Measurements from ENCODE around the gene PIKFYVE.
"Not testable (repeated sequence)": the region's sequence is repeated elsewhere in the genome, so short reads cannot be mapped to it uniquely, and the experiment has no call there.

DNA sequence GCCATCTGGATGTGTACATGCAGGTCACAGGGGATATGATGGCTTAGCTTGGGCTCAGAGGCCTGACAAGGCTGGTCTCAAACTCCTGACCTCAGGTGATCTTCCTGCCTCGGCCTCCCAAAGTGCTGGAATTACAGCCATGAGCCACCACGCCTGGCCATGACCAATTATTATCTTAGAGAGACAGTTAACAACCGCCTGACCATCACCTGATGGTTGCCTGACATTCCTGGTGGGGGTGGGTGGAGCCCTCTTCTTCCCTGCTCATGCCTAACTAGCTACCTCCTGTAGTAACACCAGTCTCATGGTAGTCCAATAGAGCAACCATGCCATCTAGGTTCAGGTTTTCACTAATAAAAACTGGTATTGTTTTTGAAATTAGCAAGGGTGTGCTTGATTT, 44.2 kb upstream of the PIKFYVE start:
- not testable (repeated sequence) for TF ChIP-seq ZNF146 (tag by site-specific recombination; IDR thresholded peaks at IDR 0.05); ZNF670 (tag by site-specific recombination; IDR thresholded peaks at IDR 0.05; ENCODE audit: low read depth); ZNF76 (tag by site-specific recombination; IDR thresholded peaks at IDR 0.05; ENCODE audit: borderline replicate concordance, low read depth); ZNF623 (tag by site-specific recombination; IDR thresholded peaks at IDR 0.05); ZNF707 (tag by site-specific recombination; IDR thresholded peaks at IDR 0.05); ZNF274 (IDR thresholded peaks at IDR 0.05; ENCODE audit: low read length); ZNF274 (tag by site-specific recombination; IDR thresholded peaks at IDR 0.05; ENCODE audit: borderline replicate concordance); HOXD13 (CRISPR knock-in tag; IDR thresholded peaks at IDR 0.05; ENCODE audit: borderline replicate concordance); SP2 (tag by site-specific recombination; IDR thresholded peaks at IDR 0.05)
- TF ChIP-seq, protein P1, sequence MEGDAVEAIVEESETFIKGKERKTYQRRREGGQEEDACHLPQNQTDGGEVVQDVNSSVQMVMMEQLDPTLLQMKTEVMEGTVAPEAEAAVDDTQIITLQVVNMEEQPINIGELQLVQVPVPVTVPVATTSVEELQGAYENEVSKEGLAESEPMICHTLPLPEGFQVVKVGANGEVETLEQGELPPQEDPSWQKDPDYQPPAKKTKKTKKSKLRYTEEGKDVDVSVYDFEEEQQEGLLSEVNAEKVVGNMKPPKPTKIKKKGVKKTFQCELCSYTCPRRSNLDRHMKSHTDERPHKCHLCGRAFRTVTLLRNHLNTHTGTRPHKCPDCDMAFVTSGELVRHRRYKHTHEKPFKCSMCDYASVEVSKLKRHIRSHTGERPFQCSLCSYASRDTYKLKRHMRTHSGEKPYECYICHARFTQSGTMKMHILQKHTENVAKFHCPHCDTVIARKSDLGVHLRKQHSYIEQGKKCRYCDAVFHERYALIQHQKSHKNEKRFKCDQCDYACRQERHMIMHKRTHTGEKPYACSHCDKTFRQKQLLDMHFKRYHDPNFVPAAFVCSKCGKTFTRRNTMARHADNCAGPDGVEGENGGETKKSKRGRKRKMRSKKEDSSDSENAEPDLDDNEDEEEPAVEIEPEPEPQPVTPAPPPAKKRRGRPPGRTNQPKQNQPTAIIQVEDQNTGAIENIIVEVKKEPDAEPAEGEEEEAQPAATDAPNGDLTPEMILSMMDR (tag by site-specific recombination; IDR thresholded peaks at IDR 0.05), result not testable (repeated sequence)
- TF ChIP-seq, protein P2, sequence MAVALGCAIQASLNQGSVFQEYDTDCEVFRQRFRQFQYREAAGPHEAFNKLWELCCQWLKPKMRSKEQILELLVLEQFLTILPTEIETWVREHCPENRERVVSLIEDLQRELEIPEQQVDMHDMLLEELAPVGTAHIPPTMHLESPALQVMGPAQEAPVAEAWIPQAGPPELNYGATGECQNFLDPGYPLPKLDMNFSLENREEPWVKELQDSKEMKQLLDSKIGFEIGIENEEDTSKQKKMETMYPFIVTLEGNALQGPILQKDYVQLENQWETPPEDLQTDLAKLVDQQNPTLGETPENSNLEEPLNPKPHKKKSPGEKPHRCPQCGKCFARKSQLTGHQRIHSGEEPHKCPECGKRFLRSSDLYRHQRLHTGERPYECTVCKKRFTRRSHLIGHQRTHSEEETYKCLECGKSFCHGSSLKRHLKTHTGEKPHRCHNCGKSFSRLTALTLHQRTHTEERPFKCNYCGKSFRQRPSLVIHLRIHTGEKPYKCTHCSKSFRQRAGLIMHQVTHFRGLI (tag by site-specific recombination; IDR thresholded peaks at IDR 0.05), result not testable (repeated sequence)
- TF ChIP-seq, protein P3, sequence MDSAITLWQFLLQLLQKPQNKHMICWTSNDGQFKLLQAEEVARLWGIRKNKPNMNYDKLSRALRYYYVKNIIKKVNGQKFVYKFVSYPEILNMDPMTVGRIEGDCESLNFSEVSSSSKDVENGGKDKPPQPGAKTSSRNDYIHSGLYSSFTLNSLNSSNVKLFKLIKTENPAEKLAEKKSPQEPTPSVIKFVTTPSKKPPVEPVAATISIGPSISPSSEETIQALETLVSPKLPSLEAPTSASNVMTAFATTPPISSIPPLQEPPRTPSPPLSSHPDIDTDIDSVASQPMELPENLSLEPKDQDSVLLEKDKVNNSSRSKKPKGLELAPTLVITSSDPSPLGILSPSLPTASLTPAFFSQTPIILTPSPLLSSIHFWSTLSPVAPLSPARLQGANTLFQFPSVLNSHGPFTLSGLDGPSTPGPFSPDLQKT (IDR thresholded peaks at IDR 0.05; ENCODE audit: borderline replicate concordance, low read depth, low read length), result not testable (repeated sequence)
- TF ChIP-seq, protein P4, sequence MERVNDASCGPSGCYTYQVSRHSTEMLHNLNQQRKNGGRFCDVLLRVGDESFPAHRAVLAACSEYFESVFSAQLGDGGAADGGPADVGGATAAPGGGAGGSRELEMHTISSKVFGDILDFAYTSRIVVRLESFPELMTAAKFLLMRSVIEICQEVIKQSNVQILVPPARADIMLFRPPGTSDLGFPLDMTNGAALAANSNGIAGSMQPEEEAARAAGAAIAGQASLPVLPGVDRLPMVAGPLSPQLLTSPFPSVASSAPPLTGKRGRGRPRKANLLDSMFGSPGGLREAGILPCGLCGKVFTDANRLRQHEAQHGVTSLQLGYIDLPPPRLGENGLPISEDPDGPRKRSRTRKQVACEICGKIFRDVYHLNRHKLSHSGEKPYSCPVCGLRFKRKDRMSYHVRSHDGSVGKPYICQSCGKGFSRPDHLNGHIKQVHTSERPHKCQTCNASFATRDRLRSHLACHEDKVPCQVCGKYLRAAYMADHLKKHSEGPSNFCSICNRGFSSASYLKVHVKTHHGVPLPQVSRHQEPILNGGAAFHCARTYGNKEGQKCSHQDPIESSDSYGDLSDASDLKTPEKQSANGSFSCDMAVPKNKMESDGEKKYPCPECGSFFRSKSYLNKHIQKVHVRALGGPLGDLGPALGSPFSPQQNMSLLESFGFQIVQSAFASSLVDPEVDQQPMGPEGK (tag by site-specific recombination; IDR thresholded peaks at IDR 0.05), result not testable (repeated sequence)
